ENCODE results near the gene HLA-DRB1.
"Not testable (repeated sequence)": the region's sequence is repeated elsewhere in the genome, so short reads cannot be mapped to it uniquely, and the experiment has no call there.

HLA-DRB1 gene

DNA sequence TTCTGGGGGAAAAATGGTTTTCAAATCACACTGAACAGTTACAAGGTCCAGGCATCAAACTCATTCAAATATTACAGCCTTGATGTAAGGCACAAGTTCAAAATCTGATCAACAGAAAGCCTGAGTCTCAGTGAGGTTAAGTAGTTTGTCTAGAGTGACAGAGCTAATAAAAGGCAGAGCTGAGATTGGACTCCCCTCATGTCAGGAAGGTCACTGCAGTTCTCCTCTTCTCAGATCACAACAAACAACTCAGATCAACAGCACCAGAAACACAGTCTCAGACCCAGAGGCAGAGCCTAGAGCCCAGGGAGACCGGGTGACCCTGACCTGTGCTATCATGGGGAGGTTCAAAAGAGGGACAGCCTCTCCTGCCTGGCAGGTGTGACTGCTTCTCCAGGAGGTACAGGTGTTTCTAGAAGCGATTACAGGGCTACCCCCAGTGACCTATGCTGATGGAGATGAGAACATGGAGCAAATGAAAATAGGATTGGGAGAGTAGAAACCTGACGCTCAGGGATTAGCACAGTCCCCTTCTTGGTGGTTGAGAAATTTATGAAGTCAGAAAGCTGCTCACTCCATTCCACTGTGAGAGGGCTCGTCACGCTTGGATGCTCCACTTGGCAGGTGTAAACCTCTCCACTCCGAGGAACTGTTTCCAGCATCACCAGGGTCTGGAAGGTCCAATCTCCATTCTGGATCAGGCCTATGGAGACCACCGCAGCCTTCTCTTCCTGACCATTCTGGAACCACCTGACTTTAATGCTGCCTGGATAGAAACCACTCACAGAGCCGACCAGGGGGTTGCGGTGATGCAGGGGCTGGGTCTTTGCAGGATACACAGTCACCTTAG is 35.3 kb downstream of the HLA-DRB1 start:
- no peak for DNase-seq

GRCh38 chr6:32553037-32553742 is 36.5 kb downstream of the HLA-DRB1 start:
- DNase-seq: no peak

DNA sequence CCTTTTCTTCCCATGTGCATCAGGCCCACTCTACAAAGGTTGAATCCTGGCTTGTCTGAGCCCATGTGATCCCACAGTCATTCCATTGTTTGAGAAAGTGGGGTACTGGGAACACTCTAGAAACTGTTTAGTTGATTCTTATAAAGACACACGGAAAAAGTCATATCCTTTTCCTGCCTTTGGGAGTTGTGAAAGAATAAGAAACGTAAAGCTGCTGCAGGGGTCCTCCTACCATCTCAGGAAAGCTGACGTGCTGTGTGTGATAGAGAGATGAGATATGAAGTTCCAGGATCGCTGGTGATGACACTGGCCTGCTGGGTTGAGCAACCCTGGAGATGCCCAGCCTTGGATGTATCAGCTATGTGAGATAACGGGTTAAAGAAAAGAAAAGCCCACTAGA is 38.2 kb downstream of the HLA-DRB1 start:
- DNase-seq: no peak

- no peak for DNase-seq
These were observed 49.8 kb downstream of the HLA-DRB1 start for GRCh38 chr6:32539839-32540238.

- not testable (repeated sequence) for DNase-seq
These were observed 59.2 kb downstream of the HLA-DRB1 start for GRCh38 chr6:32530431-32530793.

- DNase-seq: no peak
These were observed 59.8 kb downstream of the HLA-DRB1 start, which contains the start of gene HLA-DRB5 for GRCh38 chr6:32529697-32530430. Gene HLA-DRB5, minus strand, starts transcription at chr6:32530287. Its CDS starts 63 bp downstream, at chr6:32530224.

Data from activated CD8-positive, alpha-beta memory T cell treated with anti-CD3 and anti-CD28 coated beads, Interleukin-2, amount 50 U/mL, for 4 hours (primary cell).